Activated CD4-positive, CD25-positive, alpha-beta regulatory T cell treated with anti-CD3 and anti-CD28 coated beads, Interleukin-2, amount 50 U/mL, for 72 hours (primary cell): ENCODE measurements around the gene MAP3K7.

Experiments used
- DNase-seq: peaks from one replicate; pipeline ENCODE4 v3.0.0; 2021

The MAP3K7 gene

GRCh38 chr6:90479603-90479926 is 107.3 kb downstream of the MAP3K7 start:
- DNase-seq, result no peak

GRCh38 chr6:90478789-90479602 is 107.9 kb downstream of the MAP3K7 start:
- peak; percentile 73 for DNase-seq

GRCh38 chr6:90478278-90478677 is 108.6 kb downstream of the MAP3K7 start:
- DNase-seq, result no peak

GRCh38 chr6:90477366-90477765 is 109.5 kb downstream of the MAP3K7 start:
- no peak for DNase-seq

- DNase-seq, result no peak
Measured at GRCh38 chr6:90472716-90473115, 114.2 kb downstream of the MAP3K7 start.

GRCh38 chr6:90471263-90471662 is 115.6 kb downstream of the MAP3K7 start:
- no peak for DNase-seq

- no peak for DNase-seq
Measured at GRCh38 chr6:90469906-90470305, 117.0 kb downstream of the MAP3K7 start.

- DNase-seq, result no peak
Measured at GRCh38 chr6:90468859-90469258, 118.0 kb downstream of the MAP3K7 start.

- no peak for DNase-seq
Measured at GRCh38 chr6:90468080-90468479, 118.8 kb downstream of the MAP3K7 start.

- DNase-seq, result no peak
Measured at GRCh38 chr6:90467546-90467945, 119.3 kb downstream of the MAP3K7 start.

GRCh38 chr6:90466154-90466940 is 120.5 kb downstream of the MAP3K7 start:
- no peak for DNase-seq

- no peak for DNase-seq
Measured at GRCh38 chr6:90465686-90466085, 121.2 kb downstream of the MAP3K7 start.

GRCh38 chr6:90464507-90464906 is 122.4 kb downstream of the MAP3K7 start:
- no peak for DNase-seq

GRCh38 chr6:90463874-90464273 is 123.0 kb downstream of the MAP3K7 start:
- DNase-seq, result no peak
